Tibial artery (tissue), 4 donors: Measurements from ENCODE around the gene PAH.

Experiments
- DNase-seq, 2 donors: peaks; one replicate each; pipeline ENCODE4 v3.0.0-alpha.2; 2019
- H3K27ac ChIP-seq, 2 donors: fragments of 200-600 bp; sonication (generic) in 1 of 2; 1 replicate in 1 of 2; 2 replicates in 1 of 2; pipeline ENCODE4 v1.5.1; 2018 to 2019; ENCODE audit warnings: mild to moderate bottlenecking in 1 of 2
- H3K27me3 ChIP-seq, 2 donors: fragments of 200-600 bp; sonication (generic) in 1 of 2; one replicate each; pipeline versions ENCODE4 v1.5.1 to v1.6.0; 2016 to 2019
- H3K36me3 ChIP-seq, 3 donors: fragments of 200-600 bp; sonication (generic) in 2 of 3; one replicate each; pipeline ENCODE4 v1.5.1; 2016 to 2019; ENCODE audit warnings: mild to moderate bottlenecking in 2 of 3
- H3K4me1 ChIP-seq, 4 donors: fragments of 200-600 bp; sonication (generic) in 2 of 4; 1 replicate in 3 of 4; 2 replicates in 1 of 4; pipeline ENCODE4 v1.5.1; 2016 to 2019
- H3K4me3 ChIP-seq, 2 donors: fragments of 200-600 bp; sonication (generic) in 1 of 2; 1 replicate in 1 of 2; 2 replicates in 1 of 2; pipeline ENCODE4 v1.5.1; 2018 to 2019; ENCODE audit warnings: mild to moderate bottlenecking in 2 of 2
- H3K9me3 ChIP-seq, 3 donors: fragments of 200-600 bp; sonication (generic) in 1 of 3; one replicate each; pipeline ENCODE4 v1.5.1; 2016 to 2019
- intact Hi-C: fragments of 100-400 bp; cut with DNase I; formaldehyde crosslinking; loops from one replicate; pipeline ENCODE4 v1.15.0; 2023; ENCODE audit warnings: low total_unique reads
- TF ChIP-seq, protein P1 (sequence below), 2 experiments: fragments of 200-600 bp in 1 of 2; fragments of 450-650 bp in 1 of 2; IDR thresholded peaks; one replicate each; pipeline ENCODE4 v1.5.1; 2017 to 2019; ENCODE audit warnings: antibody characterized with exemption in 2 of 2, mild to moderate bottlenecking in 1 of 2, moderate library complexity in 1 of 2

Gene PAH

GRCh38 chr12:102806592-102806991 lies 110.5 kb downstream of the PAH start:
- intact Hi-C loops: no loop called here
- TF ChIP-seq, protein P1, sequence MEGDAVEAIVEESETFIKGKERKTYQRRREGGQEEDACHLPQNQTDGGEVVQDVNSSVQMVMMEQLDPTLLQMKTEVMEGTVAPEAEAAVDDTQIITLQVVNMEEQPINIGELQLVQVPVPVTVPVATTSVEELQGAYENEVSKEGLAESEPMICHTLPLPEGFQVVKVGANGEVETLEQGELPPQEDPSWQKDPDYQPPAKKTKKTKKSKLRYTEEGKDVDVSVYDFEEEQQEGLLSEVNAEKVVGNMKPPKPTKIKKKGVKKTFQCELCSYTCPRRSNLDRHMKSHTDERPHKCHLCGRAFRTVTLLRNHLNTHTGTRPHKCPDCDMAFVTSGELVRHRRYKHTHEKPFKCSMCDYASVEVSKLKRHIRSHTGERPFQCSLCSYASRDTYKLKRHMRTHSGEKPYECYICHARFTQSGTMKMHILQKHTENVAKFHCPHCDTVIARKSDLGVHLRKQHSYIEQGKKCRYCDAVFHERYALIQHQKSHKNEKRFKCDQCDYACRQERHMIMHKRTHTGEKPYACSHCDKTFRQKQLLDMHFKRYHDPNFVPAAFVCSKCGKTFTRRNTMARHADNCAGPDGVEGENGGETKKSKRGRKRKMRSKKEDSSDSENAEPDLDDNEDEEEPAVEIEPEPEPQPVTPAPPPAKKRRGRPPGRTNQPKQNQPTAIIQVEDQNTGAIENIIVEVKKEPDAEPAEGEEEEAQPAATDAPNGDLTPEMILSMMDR (IDR thresholded peaks at IDR 0.05): no peak
- H3K4me1 ChIP-seq: no peaks in the 10 kb centered on the region

GRCh38 chr12:102806110-102806509 lies 110.9 kb downstream of the PAH start:
- Histone ChIP-seq H3K27ac (no peak overlapping the region), H3K27me3 (no peaks in the 10 kb centered on the region), H3K9me3 (no peaks in the 10 kb centered on the region), H3K4me1 (no peaks in the 10 kb centered on the region), H3K36me3 (no peaks in the 10 kb centered on the region), H3K4me3 (no peak overlapping the region)
- DNase-seq: no peak
- TF ChIP-seq, protein P1 (IDR thresholded peaks at IDR 0.05): no peak
- intact Hi-C loops: no loop called here

More at GRCh38 chr12:102806592-102806991, 110.5 kb downstream of the PAH start:
- Histone ChIP-seq H3K27ac (no peak overlapping the region), H3K9me3 (no peaks in the 10 kb centered on the region), H3K4me3 (no peak overlapping the region), H3K36me3 (no peaks in the 10 kb centered on the region), H3K27me3 (no peaks in the 10 kb centered on the region)
- DNase-seq: no peak

DNA sequence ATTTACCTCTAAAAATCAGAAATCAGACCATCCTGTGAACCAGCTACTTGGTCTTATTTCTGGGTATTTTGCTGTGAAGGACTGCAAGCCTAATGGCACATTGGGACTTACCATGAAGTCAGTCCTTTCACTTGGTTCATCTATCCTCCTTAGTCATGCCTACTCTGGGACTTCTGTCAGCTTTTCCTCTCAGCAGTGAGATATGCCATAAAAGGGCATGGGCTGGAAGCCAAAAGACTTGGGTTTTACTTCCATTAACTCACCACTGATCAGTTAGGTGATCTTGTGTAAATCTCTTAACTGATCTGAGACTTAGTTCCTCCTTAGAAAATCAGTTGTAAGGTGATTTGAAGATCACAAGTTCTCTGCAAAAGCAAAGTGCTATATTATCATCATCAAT lies 116.5 kb downstream of the PAH start:
- Histone ChIP-seq H3K4me1 (no peaks in the 10 kb centered on the region), H3K27ac (no peak overlapping the region), H3K4me3 (no peak overlapping the region), H3K9me3 (no peaks in the 10 kb centered on the region), H3K27me3 (peaks cover 0 to 2% of the 10 kb centered on the region in 2 donors), H3K36me3 (no peaks in the 10 kb centered on the region)
- intact Hi-C loops: no loop called here
- TF ChIP-seq, protein P1 (IDR thresholded peaks at IDR 0.05): no peak
- DNase-seq: no peak

DNA sequence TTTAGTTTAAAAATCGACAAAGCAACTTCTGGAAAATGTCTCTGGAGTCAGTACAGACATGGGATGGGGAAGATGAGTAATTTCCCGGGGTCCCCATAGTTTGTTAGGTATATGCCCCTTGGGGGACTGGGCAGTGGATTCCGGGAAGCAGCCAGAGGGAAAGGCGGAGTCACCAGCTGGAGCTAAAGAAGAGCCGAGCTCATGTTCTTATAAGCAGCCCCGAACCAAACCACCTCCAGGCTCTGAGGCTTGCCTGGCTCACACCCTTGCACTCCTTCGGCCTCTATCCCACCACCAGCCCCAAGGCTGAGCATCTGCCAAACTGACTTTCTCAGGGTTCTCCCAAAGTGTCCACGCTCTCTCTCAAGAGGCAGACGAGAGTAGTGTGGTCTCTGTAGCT lies 117.8 kb downstream of the PAH start:
- DNase-seq: no peak
- H3K9me3 ChIP-seq: no peaks in the 10 kb centered on the region
- no peaks in the 10 kb centered on the region for H3K4me1 ChIP-seq
- H3K4me3 ChIP-seq: no peak overlapping the region
- no peak overlapping the region for H3K27ac ChIP-seq
- intact Hi-C loops: no loop called here
- peaks cover 0 to 3% of the 10 kb centered on the region in 2 donors for H3K27me3 ChIP-seq
- H3K36me3 ChIP-seq: no peaks in the 10 kb centered on the region
- TF ChIP-seq, protein P1 (IDR thresholded peaks at IDR 0.05): no peak

GRCh38 chr12:102797528-102797927 lies 119.5 kb downstream of the PAH start:
- Histone ChIP-seq H3K36me3 (no peaks in the 10 kb centered on the region), H3K27ac (no peak overlapping the region), H3K27me3 (peaks cover 0 to 3% of the 10 kb centered on the region in 2 donors), H3K4me3 (no peak overlapping the region), H3K4me1 (no peaks in the 10 kb centered on the region), H3K9me3 (no peaks in the 10 kb centered on the region)
- intact Hi-C loops: no loop called here
- no peak for DNase-seq
- TF ChIP-seq, protein P1 (IDR thresholded peaks at IDR 0.05): no peak

DNA sequence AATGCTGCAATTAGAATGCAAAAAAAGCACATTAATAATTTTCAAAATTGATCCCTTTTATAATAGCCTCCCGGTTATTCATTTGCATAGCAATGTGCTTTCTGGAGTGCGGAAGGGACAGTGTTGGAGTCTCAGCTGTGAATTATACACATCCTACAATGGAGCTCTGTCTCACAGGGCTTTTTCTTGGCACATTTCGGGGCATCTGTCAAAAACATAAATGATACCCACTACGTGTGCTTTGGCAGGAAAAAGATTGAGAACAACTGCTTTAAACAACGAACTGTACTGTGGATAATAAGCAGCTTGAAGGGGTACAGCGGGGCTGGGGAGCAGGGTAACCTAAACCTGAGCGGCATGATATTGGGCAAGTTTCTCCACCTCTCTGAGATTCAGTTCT lies 123.1 kb downstream of the PAH start:
- TF ChIP-seq, protein P1 (IDR thresholded peaks at IDR 0.05): no peak
- DNase-seq: no peak
- H3K27me3 ChIP-seq: peaks cover 0 to 3% of the 10 kb centered on the region in 2 donors

More for the DNA sequence above, 123.1 kb downstream of the PAH start:
- intact Hi-C loops: no loop called here
- no peaks in the 10 kb centered on the region for H3K36me3 ChIP-seq
- no peak overlapping the region for H3K27ac ChIP-seq
- H3K4me3 ChIP-seq: no peak overlapping the region
- H3K4me1 ChIP-seq: no peaks in the 10 kb centered on the region
- no peaks in the 10 kb centered on the region for H3K9me3 ChIP-seq
